Breast epithelium (tissue), 3 donors: ENCODE results near the gene DNAJA3.

Source experiments
- POLR2A ChIP-seq: fragments of 450-650 bp; IDR thresholded peaks from one replicate; pipeline ENCODE4 v1.6.1; 2016; ENCODE audit warnings: antibody characterized with exemption, mild to moderate bottlenecking, moderate library complexity
- TF ChIP-seq, protein P1 (sequence below), 3 donors: fragments of 450-650 bp; IDR thresholded peaks; one replicate each; pipeline ENCODE4 v1.5.1; 2016 to 2017; ENCODE audit warnings: antibody characterized with exemption in 3 of 3, mild to moderate bottlenecking in 3 of 3, moderate library complexity in 3 of 3

DNA sequence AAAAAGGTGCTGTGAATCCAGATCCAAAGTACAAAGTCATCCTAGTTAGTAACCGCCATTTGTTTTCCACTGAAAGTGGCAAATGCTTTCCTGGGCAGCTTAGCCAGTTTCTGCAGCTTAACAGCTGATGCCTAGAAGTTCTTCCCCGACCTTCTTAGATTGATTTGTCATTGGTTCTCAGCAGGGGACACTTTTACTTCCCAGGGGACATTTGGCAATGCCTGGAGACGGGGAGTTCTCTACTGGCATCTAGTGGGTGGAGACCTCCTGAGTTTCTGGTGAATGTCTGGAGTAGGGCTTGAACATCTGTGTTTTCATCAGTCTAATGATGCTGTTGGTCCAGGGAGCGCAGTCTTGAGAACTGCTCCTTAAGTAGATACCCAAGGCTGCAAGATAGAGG is 7.6 kb downstream of the DNAJA3 start:
- no peak for TF ChIP-seq POLR2A
- TF ChIP-seq, protein P1, sequence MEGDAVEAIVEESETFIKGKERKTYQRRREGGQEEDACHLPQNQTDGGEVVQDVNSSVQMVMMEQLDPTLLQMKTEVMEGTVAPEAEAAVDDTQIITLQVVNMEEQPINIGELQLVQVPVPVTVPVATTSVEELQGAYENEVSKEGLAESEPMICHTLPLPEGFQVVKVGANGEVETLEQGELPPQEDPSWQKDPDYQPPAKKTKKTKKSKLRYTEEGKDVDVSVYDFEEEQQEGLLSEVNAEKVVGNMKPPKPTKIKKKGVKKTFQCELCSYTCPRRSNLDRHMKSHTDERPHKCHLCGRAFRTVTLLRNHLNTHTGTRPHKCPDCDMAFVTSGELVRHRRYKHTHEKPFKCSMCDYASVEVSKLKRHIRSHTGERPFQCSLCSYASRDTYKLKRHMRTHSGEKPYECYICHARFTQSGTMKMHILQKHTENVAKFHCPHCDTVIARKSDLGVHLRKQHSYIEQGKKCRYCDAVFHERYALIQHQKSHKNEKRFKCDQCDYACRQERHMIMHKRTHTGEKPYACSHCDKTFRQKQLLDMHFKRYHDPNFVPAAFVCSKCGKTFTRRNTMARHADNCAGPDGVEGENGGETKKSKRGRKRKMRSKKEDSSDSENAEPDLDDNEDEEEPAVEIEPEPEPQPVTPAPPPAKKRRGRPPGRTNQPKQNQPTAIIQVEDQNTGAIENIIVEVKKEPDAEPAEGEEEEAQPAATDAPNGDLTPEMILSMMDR (IDR thresholded peaks at IDR 0.05): no peak
